Caki2 (cell line): Measurements from ENCODE around the gene NMT1. TPM values are rescaled to one million over a fixed set of nuclear protein-coding genes. Genes with fewer than 3 reads are reported as not detected.
"Not testable (repeated sequence)": the region's sequence is repeated elsewhere in the genome, so short reads cannot be mapped to it uniquely, and the experiment has no call there.

Experiments used
- DNase-seq: peaks from one replicate; pipeline ENCODE4 v3.0.0-alpha.2; 2015; ENCODE audit warnings: low read depth
- in situ Hi-C: cut with HindIII; loops from 2 replicates; pipeline ENCODE4 v1.10.0; 2016; ENCODE audit warnings: low sequenced_read_pairs, low pct_unique_long_range_greater_than_20kb, mixed read lengths
- total RNA-seq: library from RNA; depleted of rRNA; stranded (reverse); fragments of >200 nt; shearing (Covaris generic); gene quantifications from 2 replicates; pipeline ENCODE4 v1.2.3, GENCODE V29; 2014; ENCODE audit warnings: low replicate concordance

Gene NMT1
- total RNA-seq, 1 experiment from 2014 or later: 81.4 TPM

- no peak for DNase-seq
- in situ Hi-C loops: no loop called here
Observed at GRCh38 chr17:45032174-45032541, 29.0 kb upstream of the NMT1 start.

DNA sequence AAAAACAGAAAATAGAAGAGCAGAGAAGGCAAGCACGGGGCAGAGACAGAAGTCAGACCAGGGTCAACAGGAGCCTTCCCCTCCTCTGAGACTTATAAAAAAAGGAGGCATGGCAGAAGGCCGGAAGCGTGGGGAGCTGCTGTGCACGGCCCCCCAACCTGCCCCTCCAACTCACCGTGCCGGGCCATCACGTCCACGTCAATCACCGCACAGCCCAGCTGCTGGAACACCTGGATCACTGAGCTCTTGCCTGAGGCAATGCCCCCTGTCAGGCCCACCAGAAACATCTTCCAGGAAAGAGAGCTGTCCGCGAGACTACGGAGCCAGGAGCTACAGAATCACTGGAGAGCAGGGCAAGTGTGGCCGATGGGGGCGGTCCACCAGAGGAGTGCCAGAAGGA lies 26.5 kb upstream of the NMT1 start:
- DNase-seq: no peak
- in situ Hi-C loops: no loop called here

- no peak for DNase-seq
- in situ Hi-C loops: no loop called here
Observed at GRCh38 chr17:45035848-45036247, 25.3 kb upstream of the NMT1 start.

DNA sequence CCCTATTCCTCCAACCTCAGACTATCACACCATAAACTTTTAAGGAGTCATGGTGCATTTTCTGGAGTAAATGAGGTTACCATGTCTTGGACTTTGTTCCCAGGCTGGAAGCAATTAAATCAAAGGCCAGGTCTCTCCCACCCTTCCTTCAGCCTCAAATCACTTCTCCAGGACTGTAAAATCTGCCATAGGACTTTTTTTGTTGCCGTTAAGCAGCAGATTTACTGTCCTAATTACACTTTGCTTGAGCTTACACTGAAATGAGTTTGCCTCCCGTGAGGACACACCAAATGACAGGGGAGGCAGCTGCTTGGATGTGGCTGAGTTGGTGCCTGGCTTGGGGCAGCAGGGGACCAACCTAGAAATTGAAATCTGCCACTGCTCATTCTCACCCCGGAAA lies 24.4 kb upstream of the NMT1 start:
- in situ Hi-C loops: no loop called here
- no peak for DNase-seq

- in situ Hi-C loops: no loop called here
- DNase-seq: no peak
Observed at GRCh38 chr17:45038728-45039634, 22.1 kb upstream of the NMT1 start.

- no peak for DNase-seq
- in situ Hi-C loops: no loop called here
Observed at GRCh38 chr17:45040459-45040858, 20.7 kb upstream of the NMT1 start.

- in situ Hi-C loops: no loop called here
- peak; percentile 58 for DNase-seq
Observed at GRCh38 chr17:45042346-45043120, 18.6 kb upstream of the NMT1 start.

DNA sequence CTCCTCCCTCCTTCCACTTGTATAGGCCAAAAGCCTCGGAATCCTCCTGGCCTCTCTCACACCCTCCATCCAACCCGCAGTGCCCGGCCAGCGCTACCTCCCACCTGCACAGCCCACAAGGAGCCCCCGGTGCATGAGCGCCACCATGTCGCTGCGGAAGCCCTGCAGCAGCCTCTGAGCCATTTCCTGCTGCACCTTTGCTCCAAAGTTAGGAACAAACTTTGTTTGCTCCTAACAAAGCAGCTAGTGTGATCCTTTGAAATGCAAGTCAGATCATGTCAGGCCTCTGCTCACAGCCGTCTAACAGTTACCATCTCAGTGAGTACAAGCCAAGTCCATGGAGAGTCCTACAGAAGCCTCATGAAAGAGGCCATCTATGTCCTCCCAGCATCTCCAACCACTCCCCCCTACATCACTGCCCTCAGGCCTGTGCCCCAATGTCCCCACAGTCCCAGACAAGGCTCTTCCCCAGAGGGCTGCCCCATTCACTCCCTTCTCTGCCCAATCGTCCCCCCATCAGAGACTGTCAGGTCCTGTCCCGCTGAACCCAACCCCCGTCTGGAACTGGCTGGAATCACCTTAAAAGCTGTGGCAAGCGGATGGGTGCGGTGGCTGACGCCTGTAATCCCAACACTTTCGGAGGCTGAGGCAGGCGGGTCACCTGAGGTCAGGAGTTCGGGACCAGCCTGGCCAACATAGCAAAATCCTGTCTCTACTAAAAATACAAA lies 17.1 kb upstream of the NMT1 start:
- in situ Hi-C loops: no loop called here
- DNase-seq: no peak

- in situ Hi-C loops: no loop called here
- peak; percentile 92 for DNase-seq
Observed at GRCh38 chr17:45046537-45047125, 14.5 kb upstream of the NMT1 start.

DNA sequence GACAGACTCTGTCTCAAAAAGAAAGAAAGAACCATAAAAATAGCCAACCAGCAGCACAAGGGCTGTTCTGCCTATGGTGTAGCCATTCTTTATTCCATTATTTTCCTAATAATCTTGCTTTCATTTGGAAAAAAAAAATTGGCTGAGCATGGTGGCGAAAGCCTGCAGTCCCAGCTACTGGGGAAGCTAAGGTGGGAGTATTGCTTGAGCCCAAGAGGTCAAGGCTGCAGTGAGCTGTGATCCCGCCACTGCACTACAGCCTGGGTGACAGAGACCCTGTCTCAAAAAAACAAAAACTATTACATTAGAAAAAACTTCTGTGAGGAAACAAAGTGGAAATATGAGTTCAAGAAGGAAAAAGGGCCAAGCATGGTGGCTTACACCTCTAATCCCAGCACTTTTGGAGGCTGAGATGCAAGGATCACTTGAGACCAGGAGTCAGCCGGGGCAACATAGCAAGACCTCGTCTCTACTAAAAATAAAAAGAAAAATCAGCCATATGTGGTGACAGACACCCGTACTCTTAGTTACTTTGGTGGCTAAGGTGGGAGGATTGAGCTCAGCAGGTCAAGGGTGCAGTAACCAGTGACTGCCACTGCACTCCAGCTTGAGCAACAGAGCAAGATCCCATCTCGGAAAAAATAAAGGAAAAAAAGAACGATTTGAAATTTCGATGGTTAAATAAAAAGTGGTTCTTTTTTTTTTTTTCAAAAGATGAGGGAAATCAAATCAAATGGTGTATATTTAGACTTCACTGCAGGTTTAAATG lies 12.1 kb upstream of the NMT1 start:
- DNase-seq: no peak
- in situ Hi-C loops: no loop called here

GRCh38 chr17:45050481-45051059 lies 10.5 kb upstream of the NMT1 start:
- in situ Hi-C loops: no loop called here
- peak; percentile 61 for DNase-seq

DNA sequence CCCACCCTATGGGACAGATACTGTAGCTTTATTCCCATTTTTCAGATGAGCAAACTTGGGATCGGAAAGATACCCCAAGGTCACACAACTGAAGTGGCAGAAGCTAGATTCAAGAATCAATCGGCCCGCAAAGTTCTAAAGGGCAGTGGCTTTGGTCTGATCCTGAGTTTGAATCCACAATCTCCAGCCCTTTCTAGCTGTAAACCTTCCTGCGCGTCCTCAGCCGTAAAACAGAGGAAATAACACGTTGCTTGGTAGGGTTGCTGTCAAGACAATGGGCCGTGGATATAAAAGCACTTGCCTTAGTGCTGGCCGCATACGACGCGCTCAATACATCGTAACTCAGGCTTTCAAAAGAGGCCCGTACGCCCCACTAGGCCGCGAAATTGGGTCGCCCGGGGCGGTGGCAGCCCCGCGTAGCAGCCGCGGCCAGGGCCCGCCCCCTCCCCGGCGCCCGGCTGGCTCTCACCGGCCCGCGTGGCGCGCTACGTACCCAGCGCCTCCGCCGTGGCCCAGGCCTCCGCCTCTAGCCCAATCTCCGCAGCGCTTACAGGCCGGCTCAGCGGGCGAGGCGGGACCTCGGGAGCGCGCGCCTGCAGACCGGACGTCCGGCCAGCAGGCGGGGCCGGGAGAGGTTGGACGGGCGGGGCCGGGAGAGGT lies 9.9 kb upstream of the NMT1 start, which contains the start of gene DCAKD:
Gene DCAKD, minus strand, starts transcription at position 573 of the 660 bp plus-strand sequence. CDS start 16,747 bp downstream, outside the sequence.
- in situ Hi-C loops: no loop called here
- DNase-seq: peak; percentile 96

DNA sequence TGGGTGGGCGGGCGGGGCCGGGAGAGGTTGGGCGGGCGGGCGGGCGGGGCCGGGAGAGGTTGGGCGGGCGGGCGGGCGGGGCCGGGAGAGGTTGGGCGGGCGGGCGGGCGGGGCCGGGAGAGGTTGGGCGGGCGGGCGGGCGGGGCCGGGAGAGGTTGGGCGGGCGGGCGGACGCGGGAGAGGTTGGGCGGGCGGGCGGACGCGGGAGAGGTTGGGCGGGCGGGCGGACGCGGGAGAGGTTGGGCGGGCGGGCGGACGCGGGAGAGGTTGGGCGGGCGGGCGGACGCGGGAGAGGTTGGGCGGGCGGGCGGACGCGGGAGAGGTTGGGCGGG lies 9.4 kb upstream of the NMT1 start:
- DNase-seq, in situ Hi-C loops: not testable (repeated sequence)

- DNase-seq: peak; percentile 58
- in situ Hi-C loops: no loop called here
Observed at GRCh38 chr17:45052052-45052772, 8.9 kb upstream of the NMT1 start.

GRCh38 chr17:45060382-45060796 lies 728 bp upstream of the NMT1 start:
- in situ Hi-C loops: no loop called here
- no peak for DNase-seq

DNA sequence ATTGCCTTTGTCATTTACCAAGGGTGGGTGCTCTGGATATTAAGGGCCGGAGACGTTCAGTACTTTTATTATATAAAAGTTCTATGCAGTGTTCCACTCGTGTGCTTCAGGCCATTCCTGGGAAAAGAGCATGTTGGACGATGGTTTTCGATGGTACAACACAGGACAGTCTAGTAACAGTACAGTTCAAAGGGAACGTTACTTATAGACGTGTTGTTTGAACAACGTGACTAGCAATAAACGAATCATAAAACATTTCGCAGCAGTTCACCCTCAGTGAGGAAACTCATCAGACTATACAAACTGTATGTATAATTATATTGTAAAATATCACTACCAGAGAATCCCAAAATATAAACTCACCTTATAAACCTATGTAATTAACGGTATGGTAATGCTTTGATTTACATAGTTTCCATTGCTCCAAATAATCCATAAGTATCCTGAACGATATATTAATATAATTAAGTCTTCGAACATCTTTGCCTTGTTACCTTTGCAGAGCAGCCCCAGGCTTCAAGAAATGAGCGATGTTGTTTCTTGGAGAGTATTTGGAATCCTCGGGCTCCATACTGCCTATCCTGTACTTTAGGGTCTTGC lies 589 bp downstream of the NMT1 start:
- DNase-seq: no peak
- in situ Hi-C loops: no loop called here
